ENCODE results near the gene LRRC55.
A peak's percentile ranks its signal among the peaks of the same experiment; 100 is the strongest.

Gene LRRC55, protein sequence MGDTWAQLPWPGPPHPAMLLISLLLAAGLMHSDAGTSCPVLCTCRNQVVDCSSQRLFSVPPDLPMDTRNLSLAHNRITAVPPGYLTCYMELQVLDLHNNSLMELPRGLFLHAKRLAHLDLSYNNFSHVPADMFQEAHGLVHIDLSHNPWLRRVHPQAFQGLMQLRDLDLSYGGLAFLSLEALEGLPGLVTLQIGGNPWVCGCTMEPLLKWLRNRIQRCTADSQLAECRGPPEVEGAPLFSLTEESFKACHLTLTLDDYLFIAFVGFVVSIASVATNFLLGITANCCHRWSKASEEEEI

DNA sequence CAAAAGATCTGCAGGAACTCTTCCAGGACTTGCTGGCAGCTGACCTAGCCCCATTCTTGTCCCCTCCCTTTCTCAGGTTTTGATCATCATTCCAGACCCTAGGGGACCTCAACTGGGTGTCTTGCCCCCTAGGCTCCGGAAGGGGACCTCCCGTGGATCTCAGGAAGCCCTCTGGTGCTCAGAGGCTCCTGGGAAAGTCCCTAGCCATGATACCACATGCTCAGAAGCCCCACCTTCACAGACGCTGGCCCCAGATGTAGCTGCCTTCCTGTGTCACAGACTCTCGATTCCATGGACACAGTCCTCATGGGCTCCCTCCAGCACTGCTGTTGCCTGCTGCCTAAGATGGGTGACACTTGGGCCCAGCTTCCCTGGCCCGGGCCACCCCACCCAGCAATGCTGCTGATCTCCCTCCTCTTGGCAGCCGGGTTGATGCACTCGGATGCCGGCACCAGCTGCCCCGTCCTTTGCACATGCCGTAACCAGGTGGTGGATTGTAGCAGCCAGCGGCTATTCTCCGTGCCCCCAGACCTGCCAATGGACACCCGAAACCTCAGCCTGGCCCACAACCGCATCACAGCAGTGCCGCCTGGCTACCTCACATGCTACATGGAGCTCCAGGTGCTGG, at the start of gene LRRC55:
Gene LRRC55 (plus strand): TSS at position 276 of the 628 bp plus-strand sequence. CDS start 70 bp downstream, at position 346.
- DNase-seq (ENCODE audit: low read depth, low spot score): no peak

- no peak for DNase-seq (ENCODE audit: low read depth, low spot score)
Measured at GRCh38 chr11:57133366-57134038, 48.3 kb upstream of the LRRC55 start.

DNA sequence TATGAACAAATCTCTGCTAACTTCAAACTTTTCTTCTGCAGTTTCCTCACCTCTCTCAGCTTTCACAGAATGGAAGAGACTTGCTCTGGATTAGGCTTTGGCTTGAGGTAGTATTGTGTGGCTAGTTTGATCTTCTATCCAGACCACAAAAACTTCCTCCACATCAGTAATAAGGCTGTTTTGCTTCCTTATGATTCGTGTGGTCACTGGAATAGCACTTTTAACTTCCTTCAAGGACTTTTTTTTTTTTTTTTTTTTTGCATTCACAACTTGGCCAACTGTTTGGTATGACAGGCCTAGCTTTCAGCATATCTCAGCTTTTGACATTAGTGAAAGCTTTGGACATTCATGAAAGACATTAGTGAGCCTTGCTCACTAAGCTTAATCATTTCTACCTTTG, 47.5 kb upstream of the LRRC55 start:
- no peak for DNase-seq (ENCODE audit: low read depth, low spot score)

- no peak for DNase-seq (ENCODE audit: low read depth, low spot score)
Measured at GRCh38 chr11:57135020-57135751, 46.6 kb upstream of the LRRC55 start.

- DNase-seq (ENCODE audit: low read depth, low spot score): no peak
Measured at GRCh38 chr11:57140568-57140967, 41.2 kb upstream of the LRRC55 start.

DNA sequence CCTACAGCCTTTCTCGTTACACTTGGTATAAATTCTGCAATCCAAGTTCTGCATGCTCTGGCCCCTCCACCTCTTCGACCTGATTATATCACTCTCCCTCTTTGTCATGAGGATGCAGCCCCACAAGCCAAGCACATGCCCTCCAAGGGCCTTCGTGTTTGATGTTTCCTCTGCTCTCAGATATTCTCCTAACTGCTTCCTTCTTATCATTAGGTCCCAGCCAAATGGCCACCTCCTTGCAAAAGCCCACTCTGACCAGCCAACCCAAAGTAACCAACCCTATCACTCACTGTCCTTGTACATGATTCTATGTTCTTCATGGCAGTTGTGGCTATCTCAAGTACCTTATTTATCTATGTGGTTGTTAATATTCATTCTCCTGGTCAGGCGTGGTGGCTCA, 38.3 kb upstream of the LRRC55 start:
- no peak for DNase-seq (ENCODE audit: low read depth, low spot score)

- no peak for DNase-seq (ENCODE audit: low read depth, low spot score)
Measured at GRCh38 chr11:57144075-57144474, 37.7 kb upstream of the LRRC55 start.

DNA sequence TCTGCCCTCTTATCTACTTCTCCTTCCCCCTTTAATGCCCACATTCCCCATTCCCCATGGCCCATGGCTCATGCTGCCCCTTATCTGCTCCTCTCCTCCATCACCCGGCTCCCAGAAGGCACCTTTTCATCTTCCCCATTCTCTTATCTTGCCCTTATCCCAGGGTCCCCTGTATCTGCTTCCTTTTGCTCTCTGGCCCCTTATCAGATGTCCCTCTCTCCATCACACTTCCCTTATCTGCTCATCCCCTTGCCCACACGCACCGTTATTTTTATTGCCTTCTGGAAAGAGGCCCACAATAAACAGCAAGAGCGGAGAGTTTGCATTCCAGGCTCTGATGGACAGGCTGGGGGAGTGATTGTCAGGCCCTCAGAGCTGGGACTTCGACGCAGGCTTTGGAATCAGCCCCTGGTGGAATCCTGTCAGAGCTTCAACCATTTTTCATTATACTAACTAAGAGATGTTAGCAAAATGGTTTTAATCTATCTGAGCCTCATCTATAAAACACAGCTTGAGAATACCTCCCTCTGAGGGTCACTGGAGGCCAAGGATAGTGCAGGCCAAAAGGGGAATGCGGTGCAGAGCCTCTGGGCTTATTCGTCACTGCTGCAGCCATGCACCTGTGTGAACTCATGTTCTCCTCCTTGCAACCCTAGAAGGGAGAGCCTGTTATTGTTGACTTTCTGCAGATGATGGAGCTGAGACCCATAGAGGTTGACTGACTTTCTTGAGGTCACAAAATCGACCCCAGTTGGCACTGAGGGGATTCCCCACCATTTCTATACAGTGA, 37.0 kb upstream of the LRRC55 start:
- peak; percentile 86 for DNase-seq (ENCODE audit: low read depth, low spot score)

GRCh38 chr11:57146301-57146700, 35.5 kb upstream of the LRRC55 start:
- no peak for DNase-seq (ENCODE audit: low read depth, low spot score)

DNA sequence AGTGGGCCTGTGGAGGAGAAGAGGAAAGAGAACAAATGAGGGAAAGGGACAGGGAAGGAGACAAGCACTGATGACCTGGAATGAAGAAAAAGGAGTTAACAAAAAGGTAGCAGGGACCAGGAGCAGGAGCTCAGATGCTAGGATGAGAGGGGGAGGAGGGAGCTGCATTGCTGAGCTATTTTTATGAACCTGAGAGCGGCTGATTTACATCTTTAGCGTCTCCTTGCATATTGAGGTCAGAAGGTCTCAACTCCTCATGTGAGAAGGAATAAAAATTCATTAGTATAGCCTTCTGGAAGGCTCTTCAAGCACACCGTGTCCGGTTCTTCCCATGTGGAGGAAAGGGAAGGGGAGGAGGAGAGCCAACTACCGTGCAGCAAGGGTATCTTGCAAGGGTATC, 33.1 kb upstream of the LRRC55 start:
- DNase-seq (ENCODE audit: low read depth, low spot score): no peak

- DNase-seq (ENCODE audit: low read depth, low spot score): no peak
Measured at GRCh38 chr11:57150454-57150917, 31.3 kb upstream of the LRRC55 start.

GRCh38 chr11:57152134-57152533, 29.6 kb upstream of the LRRC55 start:
- no peak for DNase-seq (ENCODE audit: low read depth, low spot score)

GRCh38 chr11:57153448-57153847, 28.3 kb upstream of the LRRC55 start:
- no peak for DNase-seq (ENCODE audit: low read depth, low spot score)

DNA sequence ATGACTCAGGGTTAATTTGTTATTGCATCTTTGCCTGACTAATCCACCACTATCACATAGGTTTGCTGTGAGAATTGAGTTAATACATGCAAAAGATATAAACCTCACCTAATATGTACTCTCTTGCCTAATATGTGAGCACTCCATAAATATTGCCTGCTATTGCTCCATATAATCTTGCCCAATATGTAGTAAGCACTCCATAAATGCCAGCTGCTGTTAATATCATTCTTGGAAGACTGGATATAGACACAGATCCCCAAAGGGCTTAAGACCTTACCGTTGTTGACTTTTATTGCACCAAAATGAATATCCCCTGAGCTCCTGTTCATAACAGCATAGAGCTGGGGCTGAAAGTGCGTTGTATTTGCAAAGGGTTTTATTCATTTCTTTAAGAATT, 27.0 kb upstream of the LRRC55 start:
- DNase-seq (ENCODE audit: low read depth, low spot score): no peak

DNA sequence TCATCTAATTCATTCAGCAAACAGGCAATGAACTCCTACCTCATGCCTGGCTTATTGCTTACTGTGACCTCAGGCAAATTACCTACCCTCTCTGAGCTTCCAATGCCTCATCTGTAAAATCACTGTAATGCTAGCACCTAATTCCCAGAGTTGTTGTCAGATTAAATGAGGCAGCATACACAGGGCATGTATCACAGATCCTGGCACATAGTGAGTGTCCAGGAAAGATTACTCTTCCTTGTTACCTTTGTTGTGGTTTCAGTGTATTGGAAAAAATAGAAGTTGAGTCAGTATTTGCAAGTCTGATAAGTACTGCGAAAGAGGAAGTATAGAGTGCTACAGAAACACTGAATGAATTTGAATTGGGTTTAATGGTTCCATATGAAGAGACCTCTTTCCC, 26.4 kb upstream of the LRRC55 start:
- DNase-seq (ENCODE audit: low read depth, low spot score): no peak

DNA sequence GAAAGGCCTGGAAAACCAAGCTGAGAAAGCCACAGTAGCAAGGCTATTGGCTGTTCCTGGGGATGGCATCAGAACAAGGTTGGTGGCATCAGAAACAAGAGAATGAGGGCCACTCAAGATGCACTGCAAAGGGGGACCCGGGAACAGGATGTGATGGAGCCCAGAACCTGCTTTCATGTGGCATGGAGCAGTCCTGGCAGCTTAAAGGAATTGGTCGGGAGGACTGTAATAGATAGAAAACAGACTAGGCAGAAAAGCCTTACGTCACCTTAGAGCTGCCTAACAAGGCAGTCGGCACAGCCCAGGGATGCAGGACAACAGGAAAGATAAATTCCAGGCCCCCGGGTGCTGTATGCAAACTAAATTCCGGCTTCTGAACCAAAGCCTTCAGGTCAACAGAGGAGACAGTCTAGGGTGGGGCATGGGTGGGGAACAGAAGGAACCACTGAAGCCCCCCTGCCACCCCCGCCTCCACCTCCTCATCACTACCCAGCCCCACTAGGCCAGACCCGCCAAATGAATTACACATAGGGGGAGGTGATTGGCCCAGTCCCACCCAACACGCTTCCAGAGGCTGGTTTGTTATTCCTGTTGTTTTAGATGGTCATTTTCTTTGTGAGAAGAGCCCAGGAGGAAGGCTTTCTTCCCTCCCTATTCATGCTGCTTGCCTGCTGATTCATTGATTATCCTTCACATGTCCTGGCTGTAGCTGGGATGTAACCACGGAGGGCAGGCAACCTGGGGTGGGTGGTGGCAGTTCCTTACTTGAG, 25.7 kb upstream of the LRRC55 start:
- peak; percentile 95 for DNase-seq (ENCODE audit: low read depth, low spot score)

DNA sequence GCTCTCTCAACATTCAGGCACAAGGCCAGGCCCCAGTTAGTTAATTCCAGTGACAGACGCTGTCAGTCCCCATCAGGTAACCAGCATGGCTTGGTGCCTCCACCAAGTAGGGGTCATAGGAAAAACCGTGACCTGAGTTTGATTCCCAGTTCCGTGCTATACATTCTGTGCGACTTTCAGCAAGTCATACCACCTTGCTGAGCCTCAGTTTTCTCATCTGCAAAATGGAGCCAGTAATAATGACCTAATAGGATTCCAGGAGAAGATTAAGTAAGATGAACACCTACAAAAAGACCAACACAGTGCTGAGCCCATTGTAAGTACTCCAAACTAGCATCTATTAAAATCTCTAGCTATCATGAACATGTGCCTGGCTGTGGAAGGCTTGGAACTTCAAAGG, 24.8 kb upstream of the LRRC55 start:
- no peak for DNase-seq (ENCODE audit: low read depth, low spot score)

DNA sequence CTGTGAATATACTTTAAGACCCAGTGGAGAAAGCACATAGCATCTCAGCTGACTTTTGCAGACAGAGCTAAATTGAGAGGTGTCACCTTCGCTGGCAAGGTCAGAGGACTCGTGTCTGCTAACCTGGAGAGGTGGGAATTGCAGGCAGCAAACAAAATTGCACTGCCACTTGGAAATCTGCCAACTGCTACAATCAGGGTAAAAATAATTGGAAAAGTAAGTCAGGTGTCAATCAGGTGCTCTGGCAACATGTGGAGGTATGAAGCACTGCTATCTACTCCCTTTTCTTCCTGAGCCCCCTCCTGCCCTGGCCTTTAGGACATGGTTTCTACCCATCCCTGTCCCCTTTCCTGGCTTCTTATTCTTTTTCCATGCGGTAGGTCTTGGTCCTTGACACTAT, 24.1 kb upstream of the LRRC55 start:
- no peak for DNase-seq (ENCODE audit: low read depth, low spot score)

- DNase-seq (ENCODE audit: low read depth, low spot score): no peak
Measured at GRCh38 chr11:57158180-57158579, 23.6 kb upstream of the LRRC55 start.

- no peak for DNase-seq (ENCODE audit: low read depth, low spot score)
Measured at GRCh38 chr11:57158599-57158998, 23.2 kb upstream of the LRRC55 start.

- DNase-seq (ENCODE audit: low read depth, low spot score): no peak
Measured at GRCh38 chr11:57160665-57161064, 21.1 kb upstream of the LRRC55 start.
